HG02870 (cell line): Measurements from ENCODE around the gene CLDN18.

Experiments used
- ATAC-seq: cut with Tn5 transposase; IDR thresholded peaks from one replicate; pipeline ENCODE4 v1.9.1; 2021; ENCODE audit warnings: mild to moderate bottlenecking, moderate library complexity; ENCODE audit not compliant: unreplicated experiment

CLDN18 gene

DNA sequence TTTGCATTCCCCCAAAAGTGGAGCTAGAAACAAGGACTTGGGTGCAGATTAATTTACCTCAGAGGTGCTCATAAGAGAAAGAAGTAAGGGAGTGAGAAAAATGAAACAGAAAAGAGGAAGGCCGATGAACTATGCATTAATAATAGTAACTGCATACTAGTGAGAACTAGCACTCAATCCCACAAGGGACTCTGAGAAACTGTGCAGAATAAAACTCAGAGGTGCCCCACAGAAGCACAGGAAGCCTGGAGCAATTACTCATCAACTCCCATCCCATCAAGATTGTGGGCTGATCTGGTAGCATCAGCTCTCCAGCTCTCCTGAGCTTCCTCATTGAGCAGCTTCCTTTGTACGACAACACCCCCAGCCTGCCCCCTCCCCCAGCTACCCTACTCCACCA is 50.8 kb downstream of the CLDN18 start:
- ATAC-seq, result peak; percentile 59

DNA sequence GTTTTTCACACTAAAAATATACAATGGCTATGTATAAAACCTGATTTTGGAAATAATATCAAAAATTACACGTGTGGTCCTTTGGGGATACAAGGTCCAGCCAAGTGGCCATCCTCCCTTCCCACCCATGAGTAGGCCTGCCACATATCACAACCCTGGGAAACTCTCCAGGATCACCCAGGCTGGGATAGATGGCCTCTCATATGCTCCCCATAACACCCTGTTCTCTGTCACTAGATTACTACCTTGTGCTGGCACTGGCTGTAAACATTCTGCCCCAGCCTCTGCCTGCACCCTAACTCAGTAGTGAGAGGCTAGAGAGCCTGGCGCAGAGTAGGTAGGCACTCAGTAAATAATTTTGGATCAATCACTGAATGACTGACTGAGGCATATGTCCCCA is 52.1 kb downstream of the CLDN18 start:
- no peak for ATAC-seq

DNA sequence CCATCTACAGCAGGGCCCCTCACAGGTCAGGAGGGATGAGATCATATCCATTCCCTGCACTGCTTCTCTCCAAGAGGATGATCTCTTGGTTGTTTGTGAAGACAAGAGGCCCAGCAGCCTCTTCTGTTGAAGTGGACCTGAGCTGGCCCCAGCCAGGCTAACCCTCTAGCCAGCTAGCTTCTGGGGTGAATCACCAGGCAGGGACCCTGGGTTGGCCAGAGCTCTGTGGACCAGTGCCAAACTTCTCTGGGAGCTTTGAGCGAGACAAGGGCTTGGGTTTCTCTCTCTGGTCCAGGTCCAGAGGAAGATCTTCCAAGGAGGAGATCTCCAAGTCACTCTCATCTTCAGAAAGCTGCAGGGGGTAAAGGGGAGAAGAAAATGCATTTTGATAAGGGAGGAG is 52.7 kb downstream of the CLDN18 start:
- no peak for ATAC-seq

DNA sequence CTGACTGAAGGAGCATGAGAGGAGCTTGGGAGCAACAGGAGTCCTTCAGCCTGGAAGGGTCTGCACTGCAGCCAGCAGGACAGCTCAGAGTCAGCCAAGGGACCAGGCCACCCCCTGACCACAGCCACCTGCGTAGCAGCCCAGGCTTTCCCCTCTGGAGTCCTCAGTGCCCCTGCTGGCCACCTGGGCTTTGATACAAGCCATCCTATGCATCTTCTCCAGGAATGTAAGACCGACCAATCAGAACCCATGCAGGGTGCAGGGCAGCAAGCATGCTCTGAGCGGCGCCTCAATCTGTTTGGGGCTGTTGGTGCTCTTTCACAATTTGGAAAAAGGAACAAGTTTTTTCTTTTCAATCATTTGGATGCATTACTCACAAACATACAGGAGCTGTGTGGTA is 53.5 kb downstream of the CLDN18 start:
- ATAC-seq, result no peak

DNA sequence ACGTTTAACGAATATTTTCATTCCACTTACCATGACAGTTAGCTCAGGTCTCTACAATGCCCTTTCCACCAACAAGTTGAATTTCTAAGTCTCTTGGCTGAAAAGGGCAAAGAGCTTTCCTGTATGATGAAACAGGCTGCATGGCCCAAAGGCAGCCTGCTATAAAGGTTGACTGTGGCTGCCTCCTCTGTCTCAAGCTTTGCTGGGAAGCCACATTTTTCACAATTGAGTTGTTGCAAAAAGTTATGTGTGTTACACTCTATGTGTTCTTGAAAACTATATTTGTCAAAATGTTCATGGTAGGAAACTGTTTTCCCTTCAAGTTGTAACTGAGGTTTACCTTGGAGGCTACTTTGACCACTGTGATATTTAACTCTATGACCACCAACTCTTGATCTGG is 56.0 kb downstream of the CLDN18 start:
- peak; percentile 26 for ATAC-seq

DNA sequence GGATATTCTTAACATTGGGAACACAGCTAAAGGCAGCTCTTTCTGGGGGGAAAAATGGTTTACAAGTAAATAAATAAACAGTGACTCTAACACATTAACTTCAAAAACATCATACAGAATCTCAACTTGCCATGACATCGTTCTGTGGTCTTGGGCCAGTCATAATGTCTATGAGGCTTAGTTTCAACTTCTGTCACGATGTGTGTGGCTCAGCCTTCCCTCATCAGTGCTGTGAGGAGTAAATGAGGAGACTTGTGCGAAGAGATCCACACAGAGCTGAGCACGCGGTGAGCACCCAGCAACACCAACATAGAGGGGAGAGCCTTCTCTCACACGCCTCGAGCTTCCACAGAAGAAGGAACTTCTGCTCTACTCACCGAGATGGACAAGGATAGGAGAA is 56.4 kb downstream of the CLDN18 start:
- ATAC-seq, result peak; percentile 95

DNA sequence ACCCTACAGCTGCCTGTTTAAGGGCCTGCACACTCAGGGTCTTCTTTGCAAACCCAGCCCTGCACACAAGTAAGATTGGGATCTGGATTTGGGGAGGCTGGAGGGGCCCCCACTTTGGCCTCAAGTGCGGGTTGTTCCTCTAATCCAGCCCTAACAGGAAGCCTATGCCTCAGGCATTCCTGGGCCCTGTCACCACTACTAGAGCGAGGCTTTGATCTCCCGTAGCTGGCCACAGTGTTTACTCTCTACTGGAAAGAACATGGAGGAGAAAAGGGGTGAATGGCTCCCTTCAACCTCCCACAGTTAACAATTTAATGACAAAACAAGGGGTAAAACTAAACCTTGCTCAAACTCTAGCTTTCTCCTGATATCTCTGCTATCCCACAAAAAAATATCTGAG is 57.0 kb downstream of the CLDN18 start:
- ATAC-seq, result no peak

DNA sequence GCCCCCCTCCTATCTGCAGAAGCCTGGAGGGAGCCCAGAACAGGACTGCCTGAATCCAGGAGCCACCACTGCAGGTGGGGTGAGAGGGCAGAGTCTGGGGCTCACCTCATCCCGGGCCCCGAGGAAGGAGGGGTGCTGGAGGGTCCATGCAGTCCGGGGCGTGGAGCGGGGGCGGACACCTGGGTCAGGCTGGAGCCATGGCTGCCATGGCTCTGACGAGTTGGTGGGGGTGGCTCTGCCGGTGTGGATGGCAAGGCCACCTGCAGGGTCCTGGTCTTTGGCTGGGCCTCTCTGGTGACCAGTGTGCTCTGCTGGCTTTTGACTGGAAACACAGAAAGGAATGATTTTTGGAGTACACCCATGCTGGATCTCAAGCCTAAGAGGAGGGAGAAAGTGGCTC is 58.1 kb downstream of the CLDN18 start:
- no peak for ATAC-seq

DNA sequence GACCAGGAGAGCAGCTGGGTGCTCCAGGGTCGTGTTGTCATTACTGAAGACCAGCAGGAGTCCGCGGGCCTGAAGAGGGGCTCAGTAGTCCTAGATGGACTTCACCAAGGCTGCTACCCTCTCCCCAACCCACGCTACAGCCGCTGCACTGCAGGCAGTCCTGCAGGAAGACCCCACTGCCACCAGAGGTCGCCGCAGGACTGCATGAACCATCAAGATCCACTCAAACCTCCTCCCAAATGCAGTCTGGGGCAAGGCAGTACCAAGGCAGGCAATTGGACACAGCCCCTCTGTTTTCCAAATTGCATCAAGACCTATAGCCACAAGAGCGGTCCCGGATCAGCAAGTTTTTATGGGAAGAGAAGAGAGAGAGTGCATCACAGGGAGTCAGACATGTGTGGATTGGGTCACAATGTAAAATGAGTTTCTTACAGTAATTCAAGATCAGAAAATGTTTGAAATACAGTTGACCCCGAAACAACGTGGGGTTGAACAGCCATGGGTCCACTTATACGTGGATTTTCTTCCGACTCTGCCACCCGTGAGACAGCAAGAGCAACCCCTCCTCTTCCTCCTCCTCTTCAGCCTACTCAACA is 58.7 kb downstream of the CLDN18 start:
- peak; percentile 50 for ATAC-seq

DNA sequence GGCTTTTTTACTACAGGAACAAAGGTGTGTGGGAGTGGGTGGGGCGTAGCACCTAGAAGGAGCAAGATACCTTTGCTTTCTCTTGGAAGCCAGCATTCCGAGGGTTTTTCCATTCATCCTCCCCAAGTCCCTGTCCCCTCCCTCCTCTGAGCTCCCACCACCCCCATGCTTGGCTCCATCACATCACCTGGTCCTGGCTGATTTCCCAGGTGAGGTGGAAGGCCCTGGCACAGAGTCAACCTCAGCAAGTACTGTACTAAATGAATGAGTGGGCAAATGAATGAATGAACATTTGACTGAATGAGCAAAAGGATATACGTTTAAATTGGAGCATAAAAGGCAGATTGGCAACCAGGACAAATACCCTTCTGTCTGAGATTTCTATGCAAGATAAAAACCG is 60.0 kb downstream of the CLDN18 start:
- no peak for ATAC-seq

DNA sequence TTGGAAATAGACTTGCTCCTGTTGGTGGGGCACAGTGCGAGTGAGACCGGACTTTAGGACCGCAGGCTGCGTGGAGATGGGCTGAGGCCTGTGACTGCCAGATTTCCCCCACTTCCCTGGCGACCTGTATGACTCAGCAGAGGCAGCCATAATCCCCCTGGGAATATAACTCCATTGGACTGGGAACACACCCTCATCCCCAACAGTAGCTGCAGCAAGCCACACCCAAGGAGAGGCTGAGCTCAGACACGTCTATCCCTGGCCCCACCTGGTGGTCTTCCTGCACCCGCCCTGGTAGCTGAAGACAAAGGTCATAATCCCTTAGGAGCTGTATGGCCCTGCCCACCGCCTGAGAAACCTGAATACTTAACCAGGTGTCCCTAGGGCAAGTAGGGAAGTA is 62.8 kb downstream of the CLDN18 start:
- no peak for ATAC-seq

DNA sequence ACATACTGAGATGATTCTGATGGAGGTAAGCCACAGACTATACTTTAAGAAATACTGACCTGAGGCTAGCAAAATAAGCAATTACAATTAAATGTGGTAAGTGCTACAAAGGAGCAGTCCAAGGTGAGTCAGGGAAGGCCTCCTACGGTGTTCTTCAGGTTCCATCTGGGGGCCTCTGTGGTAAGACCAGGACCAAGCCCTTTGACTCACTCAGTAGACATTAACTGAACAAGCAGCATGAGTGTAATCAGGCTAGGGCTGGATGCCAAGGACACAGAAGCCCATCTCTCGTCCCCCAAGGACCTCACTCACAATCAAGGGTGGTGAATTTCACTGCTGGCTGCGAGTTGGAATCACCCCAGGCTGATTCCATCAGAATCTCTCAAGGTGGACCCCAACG is 68.1 kb downstream of the CLDN18 start:
- ATAC-seq, result no peak

DNA sequence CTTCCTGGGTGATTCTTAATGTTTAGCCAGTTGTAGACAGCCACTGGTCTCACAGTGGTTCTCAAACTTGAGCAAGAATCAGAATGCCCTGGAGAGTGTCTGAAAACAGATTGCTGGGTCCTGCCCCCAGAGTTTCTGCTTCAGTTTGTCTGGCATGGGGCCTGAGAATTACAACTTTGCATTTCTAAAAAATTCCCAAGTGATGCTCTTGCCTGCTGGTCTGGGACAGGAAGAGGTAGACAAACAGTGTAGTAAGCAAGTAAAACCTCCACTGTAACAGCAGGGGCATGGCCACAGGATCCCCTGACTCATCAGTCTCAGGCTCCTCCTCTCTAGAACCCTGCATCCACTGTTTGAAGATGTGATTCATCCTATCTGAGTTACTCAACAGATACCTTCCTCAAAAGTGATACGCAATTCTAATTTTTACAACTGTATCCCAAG is 69.0 kb downstream of the CLDN18 start:
- no peak for ATAC-seq

DNA sequence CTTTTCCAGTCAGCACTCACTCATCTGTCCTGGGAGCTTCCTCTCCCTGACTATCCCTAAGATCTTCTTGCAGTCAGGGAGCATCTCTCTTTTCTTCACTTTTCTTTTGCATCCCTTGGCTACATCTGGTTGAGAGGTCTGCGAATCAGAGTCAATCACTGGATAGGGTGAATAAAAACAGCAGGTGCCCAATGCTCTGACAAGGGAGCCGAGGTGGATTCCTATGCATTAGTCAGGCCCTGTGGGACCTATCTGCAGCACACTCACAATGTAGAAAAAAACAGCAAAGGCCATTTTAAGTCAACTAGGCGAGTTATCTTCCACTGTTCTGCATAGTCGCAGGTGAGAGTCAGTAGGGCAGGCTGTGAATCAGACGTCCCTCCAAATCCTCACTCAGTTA is 69.9 kb downstream of the CLDN18 start:
- no peak for ATAC-seq

DNA sequence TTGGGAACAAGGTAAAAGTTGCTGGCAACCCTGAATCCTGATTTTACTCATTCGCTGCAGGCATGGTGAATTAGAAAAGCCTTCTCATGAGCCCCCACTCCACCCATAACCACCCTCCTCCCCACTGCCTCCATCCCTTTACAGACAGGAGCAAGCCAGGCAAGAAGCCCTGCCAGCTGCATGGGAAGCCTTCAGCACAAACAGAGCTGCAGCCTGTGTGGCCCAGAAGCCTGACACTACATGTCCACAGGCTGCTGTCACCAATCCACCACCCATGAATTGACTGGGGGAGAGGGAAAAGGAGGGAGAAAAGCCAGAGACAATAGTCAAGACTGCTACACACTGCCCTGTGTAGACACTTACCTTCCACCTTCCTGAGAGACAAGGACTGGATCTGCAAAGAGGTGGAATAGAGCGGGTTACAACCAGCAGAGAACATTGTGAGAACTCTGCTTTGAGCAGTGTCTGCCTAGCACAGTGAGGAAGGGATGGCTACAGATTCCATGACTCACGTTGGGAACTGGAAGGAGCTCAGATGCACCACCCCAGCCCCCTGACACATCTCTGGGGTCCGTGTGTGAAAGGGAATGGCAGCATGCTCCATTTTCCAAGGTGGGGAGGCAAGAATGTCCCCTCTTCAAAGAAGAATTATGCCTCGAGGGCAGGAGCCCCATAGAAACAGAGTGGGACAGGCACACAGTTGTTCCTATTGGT is 71.6 kb downstream of the CLDN18 start:
- no peak for ATAC-seq

DNA sequence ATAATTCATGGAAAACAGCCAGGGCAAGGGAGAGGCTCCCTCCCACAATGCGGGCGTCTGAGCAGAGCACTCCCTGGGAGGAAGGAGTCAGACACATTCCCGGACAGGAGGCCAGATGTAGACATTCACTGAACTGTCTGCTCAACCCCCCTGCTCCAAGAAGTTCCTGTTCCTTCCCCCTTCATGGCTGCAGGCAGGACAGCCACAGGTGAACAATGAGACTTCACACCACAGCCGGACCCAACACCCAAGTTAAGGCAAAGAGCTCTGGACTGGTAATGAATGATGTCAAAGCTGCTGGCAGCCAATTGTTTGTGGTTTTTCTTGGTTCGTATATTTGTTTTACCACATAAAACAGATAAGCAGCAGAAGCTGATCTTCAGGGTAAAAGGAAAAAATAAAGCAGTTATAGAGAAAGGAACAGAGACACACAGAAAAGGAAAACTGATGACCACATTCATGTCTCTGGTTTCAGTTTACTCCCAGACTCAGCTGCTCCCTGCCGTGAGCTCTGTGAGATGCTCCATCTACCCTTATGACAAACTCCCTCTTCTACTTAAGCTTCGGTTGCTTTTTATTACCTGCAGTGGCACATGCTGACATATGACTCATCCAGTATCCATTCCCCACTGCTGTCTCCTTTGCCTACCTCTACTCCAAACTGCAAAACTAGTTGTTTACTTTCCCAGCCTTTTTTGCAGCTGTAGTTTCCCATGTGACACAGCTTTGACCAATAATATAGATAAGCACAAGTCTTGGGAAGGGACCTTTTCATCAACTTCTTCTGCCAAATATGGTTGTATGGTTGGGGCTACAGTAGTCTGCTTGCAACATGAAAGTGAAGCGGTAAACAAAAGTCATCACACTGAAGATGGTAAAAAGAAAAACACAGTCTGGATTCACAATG is 72.4 kb downstream of the CLDN18 start:
- ATAC-seq, result no peak

DNA sequence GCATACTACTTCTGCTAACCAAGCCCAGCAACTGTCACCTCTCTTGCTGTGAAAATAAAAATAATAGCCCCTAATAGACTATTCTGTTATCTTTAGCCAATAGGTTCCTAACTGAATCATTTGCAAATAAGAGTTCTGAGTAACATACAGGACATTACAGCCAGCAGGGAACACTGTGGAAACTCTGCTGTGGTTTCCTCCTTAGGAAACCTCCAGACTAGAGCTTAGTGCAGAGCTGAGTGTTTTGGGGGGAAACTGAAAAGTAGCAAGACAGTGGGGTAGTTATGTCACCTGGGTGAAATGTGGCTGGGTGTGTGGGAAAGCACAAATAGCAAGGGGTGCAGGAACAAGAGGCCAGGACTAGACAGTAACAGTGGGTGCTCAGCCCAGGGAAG is 73.0 kb downstream of the CLDN18 start:
- ATAC-seq, result no peak
